H9 (cell line): Measurements from ENCODE around the gene NUAK2. TPM values are rescaled to one million over a fixed set of nuclear protein-coding genes. Genes with fewer than 3 reads are reported as not detected.

Source experiments
- DNase-seq: peaks from one replicate; pipeline ENCODE4 v3.0.0-alpha.2; 2017
- H2AFZ ChIP-seq: one replicate; pipeline ENCODE4 v1.6.1; 2013; ENCODE audit warnings: mild to moderate bottlenecking, low read length, control low read depth, moderate library complexity
- H2AK5ac ChIP-seq: 2 replicates; pipeline ENCODE4 v1.6.1; 2013; ENCODE audit warnings: low read length, control low read depth, mixed read lengths; ENCODE audit not compliant: insufficient read length
- H2BK120ac ChIP-seq: one replicate; pipeline ENCODE4 v1.6.1; 2013; ENCODE audit warnings: low read depth, mild to moderate bottlenecking, low read length, control low read depth, inconsistent platforms; ENCODE audit not compliant: poor library complexity, severe bottlenecking
- H2BK12ac ChIP-seq: 2 replicates; pipeline ENCODE4 v1.6.1; 2013; ENCODE audit warnings: low read length, control low read depth, mixed read lengths, low read depth; ENCODE audit not compliant: insufficient read length
- H2BK15ac ChIP-seq: 2 replicates; pipeline ENCODE4 v1.6.1; 2013; ENCODE audit warnings: low read depth, low read length, control low read depth
- H2BK20ac ChIP-seq: one replicate; pipeline ENCODE4 v1.6.1; 2013; ENCODE audit warnings: low read depth, mild to moderate bottlenecking, low read length, control low read depth, inconsistent platforms; ENCODE audit not compliant: poor library complexity, severe bottlenecking
- H2BK5ac ChIP-seq: 2 replicates; pipeline ENCODE4 v1.6.1; 2013; ENCODE audit warnings: low read length, control low read depth, mixed read lengths; ENCODE audit not compliant: insufficient read length
- H3K14ac ChIP-seq: 2 replicates; pipeline ENCODE4 v1.6.1; 2013; ENCODE audit warnings: low read length, control low read depth; ENCODE audit not compliant: insufficient read depth
- H3K18ac ChIP-seq: 2 replicates; pipeline ENCODE4 v1.6.1; 2013; ENCODE audit warnings: low read depth, mild to moderate bottlenecking, mixed read lengths, low read length, control low read depth; ENCODE audit not compliant: insufficient read length
- H3K23ac ChIP-seq: 2 replicates; pipeline ENCODE4 v1.6.1; 2013; ENCODE audit warnings: low read length, control low read depth, mixed read lengths, low read depth; ENCODE audit not compliant: insufficient read length
- H3K23me2 ChIP-seq: 2 replicates; pipeline ENCODE4 v1.6.1; 2013; ENCODE audit warnings: low read depth, mild to moderate bottlenecking, mixed read lengths, low read length, control low read depth; ENCODE audit not compliant: insufficient read length, poor library complexity, severe bottlenecking
- H3K27ac ChIP-seq: 2 replicates; pipeline ENCODE4 v1.5.1; 2013; ENCODE audit warnings: low read length, control low read depth, mixed read lengths, low read depth; ENCODE audit not compliant: insufficient read length
- H3K27me3 ChIP-seq: 2 replicates; pipeline ENCODE4 v1.6.1; 2013; ENCODE audit warnings: low read length, control low read depth, inconsistent platforms; ENCODE audit not compliant: insufficient read depth
- H3K4ac ChIP-seq: 2 replicates; pipeline ENCODE4 v1.6.1; 2013; ENCODE audit warnings: low read depth, mild to moderate bottlenecking, control low read depth, inconsistent platforms, low read length, moderate library complexity
- H3K4me1 ChIP-seq: 2 replicates; pipeline ENCODE4 v1.6.1; 2013; ENCODE audit warnings: low read length, control low read depth, inconsistent platforms; ENCODE audit not compliant: insufficient read depth
- H3K4me2 ChIP-seq: 2 replicates; pipeline ENCODE4 v1.6.1; 2013; ENCODE audit warnings: low read length, control low read depth, mixed read lengths; ENCODE audit not compliant: insufficient read length, insufficient read depth
- H3K56ac ChIP-seq: 2 replicates; pipeline ENCODE4 v1.6.1; 2013; ENCODE audit warnings: low read depth, mild to moderate bottlenecking, mixed read lengths, low read length, control low read depth; ENCODE audit not compliant: insufficient read length
- H3K79me1 ChIP-seq: 2 replicates; pipeline ENCODE4 v1.6.1; 2013; ENCODE audit warnings: low read depth, mild to moderate bottlenecking, moderate library complexity, low read length, control low read depth, inconsistent platforms; ENCODE audit not compliant: insufficient read depth, poor library complexity, severe bottlenecking
- H3K79me2 ChIP-seq: 2 replicates; pipeline ENCODE4 v1.6.1; 2013; ENCODE audit warnings: low read length, control low read depth, inconsistent platforms; ENCODE audit not compliant: insufficient read depth
- H3K9ac ChIP-seq: 2 replicates; pipeline ENCODE4 v1.6.1; 2013; ENCODE audit warnings: low read length, control low read depth, mixed read lengths; ENCODE audit not compliant: insufficient read length; ENCODE audit errors: extremely low read depth
- H3K9me3 ChIP-seq: one replicate; pipeline ENCODE4 v1.6.1; 2013; ENCODE audit warnings: low read depth, low read length, inconsistent platforms; ENCODE audit not compliant: control insufficient read depth
- H3T11ph ChIP-seq: one replicate; pipeline ENCODE4 v1.6.1; 2013; ENCODE audit warnings: mild to moderate bottlenecking, low read length, control low read depth, inconsistent platforms
- H4K20me1 ChIP-seq: one replicate; pipeline ENCODE4 v1.6.1; 2013; ENCODE audit not compliant: control insufficient read depth, insufficient read length, insufficient read depth
- H4K5ac ChIP-seq: 2 replicates; pipeline ENCODE4 v1.6.1; 2013; ENCODE audit warnings: low read depth, mild to moderate bottlenecking, mixed read lengths, low read length, control low read depth; ENCODE audit not compliant: insufficient read length
- H4K8ac ChIP-seq: replicated peaks from 2 replicates; pipeline ENCODE4 v1.6.1; 2013; ENCODE audit warnings: low read length, control low read depth, mixed read lengths, low read depth; ENCODE audit not compliant: insufficient read length
- H4K91ac ChIP-seq: 2 replicates; pipeline ENCODE4 v1.6.1; 2013; ENCODE audit warnings: low read depth, mild to moderate bottlenecking, moderate library complexity, mixed read lengths, low read length, control low read depth; ENCODE audit not compliant: insufficient read length
- H3K27ac Mint-ChIP-seq, 3 experiments: 2 replicates in 2 of 3; 3 replicates in 1 of 3; pipeline ENCODE4 v1.8.0; 2020 to 2021; ENCODE audit warnings: mixed read lengths in 3 of 3, mild to moderate bottlenecking in 1 of 3, moderate library complexity in 1 of 3
- H3K27me3 Mint-ChIP-seq: 2 replicates; pipeline ENCODE4 v1.8.0; 2021; ENCODE audit warnings: low read depth, mild to moderate bottlenecking, moderate library complexity, mixed read lengths
- H3K36me3 Mint-ChIP-seq, 3 experiments: 2 replicates in 2 of 3; 3 replicates in 1 of 3; pipeline ENCODE4 v1.8.0; 2020 to 2021; ENCODE audit warnings: low read depth in 3 of 3, mixed read lengths in 3 of 3; ENCODE audit not compliant: insufficient read depth in 1 of 3
- H3K4me1 Mint-ChIP-seq, 2 experiments: 2 replicates each; pipeline ENCODE4 v1.8.0; 2020; ENCODE audit warnings: mixed read lengths in 2 of 2
- H3K4me3 Mint-ChIP-seq, 2 experiments: 2 replicates in 1 of 2; 3 replicates in 1 of 2; pipeline ENCODE4 v1.8.0; 2020 to 2021; ENCODE audit warnings: mild to moderate bottlenecking in 2 of 2, mixed read lengths in 2 of 2, moderate library complexity in 1 of 2
- H3K9me3 Mint-ChIP-seq, 2 experiments: 2 replicates in 1 of 2; 3 replicates in 1 of 2; pipeline ENCODE4 v1.8.0; 2020; ENCODE audit warnings: mild to moderate bottlenecking in 2 of 2, mixed read lengths in 2 of 2, moderate library complexity in 1 of 2
- WGBS: extraction: QIAGEN DNeasy Blood & Tissue Kit; methylation state at CpG from one replicate; pipeline ENCODE4 v1.1.7; 2013; ENCODE audit warnings: missing lambda C conversion rate, low lambda C conversion rate, mixed read lengths; ENCODE audit not compliant: insufficient read length; ENCODE audit errors: extremely low coverage; 5-methylcytosine and 5-hydroxymethylcytosine counted together
- total RNA-seq: library from RNA; stranded (reverse); gene quantifications from 2 replicates; pipeline ENCODE4 v1.2.1, GENCODE V29; 2021
- TF ChIP-seq, protein P1 (sequence below): fragments of 200-600 bp; sonication (generic); conservative IDR thresholded peaks from 3 replicates; pipeline ENCODE4 v1.8.0; 2021; ENCODE audit warnings: antibody characterized with exemption, mild to moderate bottlenecking

Gene NUAK2
- total RNA-seq, 1 experiment from 2014 or later, result 15.4 TPM

DNA sequence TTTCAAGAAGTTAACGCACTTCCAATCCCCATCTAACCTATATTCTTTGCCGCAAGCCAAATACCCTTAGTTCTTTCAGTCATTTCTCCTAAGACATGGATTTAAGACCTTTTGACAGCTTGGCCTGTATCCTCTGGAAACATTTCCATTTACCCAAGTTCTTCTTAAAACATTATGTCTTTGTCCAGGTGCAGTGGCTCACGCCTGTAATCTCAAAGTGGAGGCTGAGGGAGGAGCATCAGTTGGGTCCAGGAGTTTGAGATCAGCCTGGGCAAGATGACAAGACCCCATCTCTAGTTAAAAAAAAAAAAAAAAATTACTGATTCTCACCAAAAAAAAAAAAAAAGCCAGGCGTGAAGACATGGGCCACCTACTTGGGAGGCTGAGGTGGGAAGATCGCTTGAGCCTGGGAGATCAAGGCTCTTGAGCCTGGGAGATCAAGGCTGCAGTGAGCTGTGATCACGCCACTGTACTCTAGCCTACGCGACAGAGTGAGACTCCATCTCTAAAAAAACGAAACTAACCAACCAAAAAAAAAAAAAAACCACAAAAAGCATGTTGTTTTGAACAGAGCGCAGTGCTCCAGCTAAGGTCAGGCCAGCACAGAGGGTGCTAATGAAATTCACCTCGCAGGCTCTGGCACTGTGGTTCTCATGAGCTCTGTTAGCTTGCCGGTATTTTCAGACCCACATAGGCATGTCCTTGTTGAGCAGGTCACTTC, 36.0 kb downstream of the NUAK2 start:
- H3K27ac ChIP-seq, result no peak overlapping the region
- no peak overlapping the region for H2AK5ac ChIP-seq
- no peak for DNase-seq
- Mint-ChIP-seq H3K27me3 (no peaks in the 10 kb centered on the region; the same call in 1 of the 2 replicates), H3K36me3 (no peaks in the 10 kb centered on the region; a peak in 2 of 7 replicates), H3K9me3 (peaks cover 0 to 2% of the 10 kb centered on the region in 2 experiments; a peak in 2 of 5 replicates), H3K4me3 (no peak overlapping the region; a peak in 1 of 5 replicates), H3K27ac (peak overlapping the region; percentile 47 to 89 (median 55); a peak in 5 of 7 replicates), H3K4me1 (peaks cover 54 to 61% of the 10 kb centered on the region in 2 experiments)
- TF ChIP-seq, protein P1, sequence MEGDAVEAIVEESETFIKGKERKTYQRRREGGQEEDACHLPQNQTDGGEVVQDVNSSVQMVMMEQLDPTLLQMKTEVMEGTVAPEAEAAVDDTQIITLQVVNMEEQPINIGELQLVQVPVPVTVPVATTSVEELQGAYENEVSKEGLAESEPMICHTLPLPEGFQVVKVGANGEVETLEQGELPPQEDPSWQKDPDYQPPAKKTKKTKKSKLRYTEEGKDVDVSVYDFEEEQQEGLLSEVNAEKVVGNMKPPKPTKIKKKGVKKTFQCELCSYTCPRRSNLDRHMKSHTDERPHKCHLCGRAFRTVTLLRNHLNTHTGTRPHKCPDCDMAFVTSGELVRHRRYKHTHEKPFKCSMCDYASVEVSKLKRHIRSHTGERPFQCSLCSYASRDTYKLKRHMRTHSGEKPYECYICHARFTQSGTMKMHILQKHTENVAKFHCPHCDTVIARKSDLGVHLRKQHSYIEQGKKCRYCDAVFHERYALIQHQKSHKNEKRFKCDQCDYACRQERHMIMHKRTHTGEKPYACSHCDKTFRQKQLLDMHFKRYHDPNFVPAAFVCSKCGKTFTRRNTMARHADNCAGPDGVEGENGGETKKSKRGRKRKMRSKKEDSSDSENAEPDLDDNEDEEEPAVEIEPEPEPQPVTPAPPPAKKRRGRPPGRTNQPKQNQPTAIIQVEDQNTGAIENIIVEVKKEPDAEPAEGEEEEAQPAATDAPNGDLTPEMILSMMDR, result no peak
- no peak overlapping the region for H2BK15ac ChIP-seq
- no peak overlapping the region for H3T11ph ChIP-seq
- no peak overlapping the region for H4K5ac ChIP-seq
- H3K4me1 ChIP-seq, result peaks cover 6% of the 10 kb centered on the region; the same call in 1 of the 2 replicates
- no peak overlapping the region for H2AFZ ChIP-seq
- H3K9ac ChIP-seq, result no peak overlapping the region
- H3K27me3 ChIP-seq, result no peaks in the 10 kb centered on the region
- no peak overlapping the region for H2BK20ac ChIP-seq
- no peak overlapping the region for H2BK120ac ChIP-seq
- peaks cover 2% of the 10 kb centered on the region for H4K20me1 ChIP-seq
- H3K4ac ChIP-seq, result no peak overlapping the region
- peak overlapping the region; percentile 32 for H3K18ac ChIP-seq
- H3K9me3 ChIP-seq, result no peaks in the 10 kb centered on the region
- H4K91ac ChIP-seq, result no peak overlapping the region
- no peak overlapping the region for H3K23ac ChIP-seq
- no peak overlapping the region for H2BK12ac ChIP-seq
- no CpG with 5 or more reads among the region's 12 CpGs for WGBS
- H2BK5ac ChIP-seq, result no peak overlapping the region
- no peak overlapping the region for H4K8ac ChIP-seq
- no peaks in the 10 kb centered on the region for H3K23me2 ChIP-seq
- H3K14ac ChIP-seq, result no peak overlapping the region
- H3K79me2 ChIP-seq, result no peaks in the 10 kb centered on the region
- H3K79me1 ChIP-seq, result no peaks in the 10 kb centered on the region
- H3K4me2 ChIP-seq, result no peak overlapping the region
- H3K56ac ChIP-seq, result no peak overlapping the region
